ENCODE data around the gene PISD.

Gene PISD

DNA sequence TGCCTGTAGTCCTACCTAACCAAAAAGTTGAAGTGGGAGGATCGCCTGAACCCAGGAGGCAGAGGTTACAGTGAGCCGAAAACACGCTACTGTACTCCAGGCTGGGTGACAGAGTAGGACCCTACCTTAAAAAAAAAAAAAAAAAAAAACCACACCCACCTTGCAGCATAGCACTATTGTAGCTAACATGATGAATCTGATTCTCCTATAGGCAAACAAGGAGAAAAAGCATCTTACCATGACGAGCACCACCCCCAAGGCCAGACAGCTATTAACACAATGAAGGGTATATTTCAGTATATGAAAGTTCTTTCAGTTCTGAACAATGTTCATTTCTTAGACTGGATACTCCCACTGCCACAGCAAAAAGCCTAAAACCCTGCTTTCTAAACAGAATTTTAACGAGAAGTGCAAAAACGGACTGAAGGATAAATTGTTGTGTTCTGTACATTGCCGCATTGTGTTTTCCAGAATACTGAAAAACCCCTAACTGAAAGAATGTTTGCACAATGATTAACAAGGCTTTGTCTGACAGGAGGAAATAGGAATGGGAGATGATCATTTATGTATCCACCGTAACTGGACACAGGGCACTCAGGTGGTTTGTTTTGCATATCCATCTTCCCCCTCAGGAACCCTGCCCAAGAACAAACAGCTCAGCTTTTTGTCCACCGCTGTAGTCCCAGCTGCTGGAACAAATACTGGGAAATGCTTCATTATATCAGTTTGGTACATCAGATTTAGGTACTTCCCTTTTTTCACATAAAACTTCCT lies 8.9 kb downstream of the PISD start:
- no peak for DNase-seq (ENCODE audit: low spot score)

- no peak for DNase-seq (ENCODE audit: low spot score)
Measured at GRCh38 chr22:31652088-31652487, 9.9 kb downstream of the PISD start.

- DNase-seq (ENCODE audit: low spot score) = no peak
Measured at GRCh38 chr22:31651664-31652063, 10.4 kb downstream of the PISD start.

- DNase-seq (ENCODE audit: low spot score) = no peak
Measured at GRCh38 chr22:31650391-31650790, 11.6 kb downstream of the PISD start.

DNA sequence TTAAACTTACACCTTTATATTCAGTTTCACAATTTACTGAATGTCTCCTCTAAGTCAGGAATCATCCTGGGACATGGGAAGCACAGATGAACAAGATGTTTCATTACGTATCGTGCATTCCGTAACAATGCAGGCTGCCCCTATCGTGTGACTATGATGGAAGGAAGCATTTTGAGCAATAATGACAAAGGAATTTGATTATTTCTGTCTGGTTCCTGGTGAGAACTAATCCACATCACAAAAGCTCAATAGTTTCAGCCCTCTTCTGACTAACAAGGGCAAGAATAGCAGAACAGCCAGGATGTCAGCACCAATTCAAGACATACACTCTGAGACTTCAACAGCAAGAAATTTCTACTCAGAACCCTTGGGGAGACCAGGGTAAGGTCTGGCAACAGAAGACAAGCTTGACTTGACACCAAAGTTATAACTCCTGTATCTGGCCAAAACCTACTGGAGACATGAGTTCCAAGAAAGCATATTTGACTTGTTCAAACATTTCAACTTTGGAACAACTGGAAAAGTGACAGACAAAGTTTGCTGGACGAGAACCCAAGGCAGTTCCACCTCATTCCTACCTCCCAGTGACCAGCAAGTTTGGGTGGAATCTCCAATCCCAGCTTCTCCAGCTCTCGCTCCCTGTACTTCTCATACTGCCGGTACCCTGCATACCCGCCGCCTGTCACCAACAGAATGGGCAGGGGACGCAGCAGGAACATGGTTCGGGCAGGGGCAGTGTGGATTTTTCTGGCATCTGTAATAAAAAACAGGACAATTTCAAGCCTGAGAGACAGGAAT lies 14.3 kb downstream of the PISD start:
- DNase-seq (ENCODE audit: low spot score) = no peak

- DNase-seq (ENCODE audit: low spot score) = no peak
Measured at GRCh38 chr22:31647066-31647465, 14.9 kb downstream of the PISD start.

DNA sequence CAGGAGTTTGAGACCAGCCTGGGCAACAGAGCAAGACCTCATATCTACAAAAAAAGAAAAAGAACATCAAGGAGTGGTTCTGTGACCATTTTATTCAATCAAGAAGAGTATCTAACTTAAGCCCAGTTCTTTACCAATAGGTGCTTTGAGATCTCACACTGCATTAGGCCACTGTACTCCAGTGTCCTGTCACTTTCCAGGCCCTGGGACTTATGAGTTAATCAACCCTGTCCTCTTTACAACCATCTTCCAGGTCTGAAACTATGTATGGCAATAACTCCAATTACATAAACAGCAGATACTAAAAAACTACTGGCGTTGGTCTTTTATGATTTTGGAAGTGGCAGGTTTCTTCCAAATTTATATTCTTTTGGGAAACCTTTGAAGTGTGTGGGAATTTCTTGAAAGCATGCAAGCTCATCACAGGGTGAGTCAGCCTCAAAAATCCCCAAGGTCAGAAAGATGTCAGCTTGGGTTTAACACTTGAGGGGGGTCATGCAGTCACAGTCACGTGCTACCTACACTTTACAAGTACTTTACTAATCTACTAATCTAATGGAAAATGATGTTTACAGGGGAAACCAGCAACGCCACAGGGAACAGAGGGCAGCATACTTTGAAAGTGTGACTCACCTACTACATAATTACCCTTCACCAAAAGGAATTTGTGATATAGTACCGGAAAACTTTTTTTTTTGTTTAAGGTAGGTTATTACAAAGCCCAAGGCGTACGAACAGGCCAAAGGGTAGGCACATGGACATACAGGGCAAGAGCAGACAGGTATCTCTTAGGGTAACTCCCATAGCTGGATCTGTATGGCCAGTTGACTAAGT lies 15.6 kb downstream of the PISD start:
- DNase-seq (ENCODE audit: low spot score) = peak; percentile 88

- no peak for DNase-seq (ENCODE audit: low spot score)
Measured at GRCh38 chr22:31639436-31640039, 22.5 kb downstream of the PISD start.

GRCh38 chr22:31637891-31638618 lies 24.0 kb downstream of the PISD start:
- no peak for DNase-seq (ENCODE audit: low spot score)

- no peak for DNase-seq (ENCODE audit: low spot score)
Measured at GRCh38 chr22:31637447-31637890, 24.5 kb downstream of the PISD start.

GRCh38 chr22:31635638-31636306 lies 26.2 kb downstream of the PISD start:
- no peak for DNase-seq (ENCODE audit: low spot score)

DNA sequence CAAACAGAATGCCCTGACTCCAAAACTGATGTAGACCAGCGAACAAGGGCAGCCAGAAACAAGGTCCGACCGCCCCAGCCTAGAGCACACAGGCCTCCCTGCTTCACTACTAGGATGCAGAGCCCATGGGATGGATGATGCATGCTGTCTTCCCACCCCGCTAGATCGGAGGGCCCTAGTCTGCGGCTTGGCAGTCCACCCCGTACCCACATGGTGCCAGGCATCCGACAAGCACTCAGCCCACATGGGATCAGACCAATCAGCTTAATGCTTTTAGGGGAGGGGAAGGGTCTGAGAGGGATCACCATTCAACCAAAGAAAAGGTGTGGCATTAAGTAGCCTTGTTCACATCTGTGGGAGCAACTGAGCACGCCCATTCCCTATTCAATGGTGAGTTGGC lies 30.6 kb downstream of the PISD start:
- peak; percentile 15 for DNase-seq (ENCODE audit: low spot score)

GRCh38 chr22:31630331-31631329 lies 31.4 kb downstream of the PISD start:
- peak; percentile 84 for DNase-seq (ENCODE audit: low spot score)

- no peak for DNase-seq (ENCODE audit: low spot score)
Measured at GRCh38 chr22:31629741-31630184, 32.3 kb downstream of the PISD start.

DNA sequence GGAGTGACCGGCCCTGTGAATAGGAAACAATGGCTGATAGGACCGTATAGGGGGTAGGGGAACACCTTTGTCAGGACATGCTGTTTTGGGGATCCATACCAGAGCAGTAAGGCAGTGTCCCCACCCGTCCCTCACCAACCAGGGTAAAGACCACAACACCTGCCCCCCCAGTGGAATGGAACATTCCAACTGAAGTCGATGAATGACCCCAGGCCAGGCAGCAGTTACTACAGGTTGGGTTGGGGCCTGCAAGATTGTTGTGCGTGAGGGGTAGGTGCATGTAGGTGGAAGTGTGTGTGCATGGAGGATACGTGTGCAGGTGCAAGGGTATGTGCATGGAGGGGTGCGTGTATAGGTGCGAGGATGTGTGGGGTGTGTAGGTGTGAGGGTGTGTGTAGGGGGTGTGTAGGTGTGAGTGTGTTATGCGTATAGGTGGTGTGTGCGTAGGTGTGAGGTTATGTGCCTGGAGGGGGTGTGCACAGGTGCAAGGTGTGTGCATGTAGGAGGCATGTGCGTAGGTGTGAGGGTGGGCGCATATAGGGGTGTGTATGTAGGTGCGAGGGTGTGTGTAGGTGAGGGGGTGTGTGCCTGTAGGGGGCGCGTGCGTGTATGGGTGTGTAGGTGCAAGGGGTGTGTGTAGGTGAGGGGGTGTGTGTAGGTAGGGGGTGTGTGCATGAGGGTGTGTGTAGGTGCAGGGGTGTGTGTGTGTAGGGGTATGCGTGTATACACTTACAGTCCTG lies 32.9 kb downstream of the PISD start:
- DNase-seq (ENCODE audit: low spot score) = no peak

DNA sequence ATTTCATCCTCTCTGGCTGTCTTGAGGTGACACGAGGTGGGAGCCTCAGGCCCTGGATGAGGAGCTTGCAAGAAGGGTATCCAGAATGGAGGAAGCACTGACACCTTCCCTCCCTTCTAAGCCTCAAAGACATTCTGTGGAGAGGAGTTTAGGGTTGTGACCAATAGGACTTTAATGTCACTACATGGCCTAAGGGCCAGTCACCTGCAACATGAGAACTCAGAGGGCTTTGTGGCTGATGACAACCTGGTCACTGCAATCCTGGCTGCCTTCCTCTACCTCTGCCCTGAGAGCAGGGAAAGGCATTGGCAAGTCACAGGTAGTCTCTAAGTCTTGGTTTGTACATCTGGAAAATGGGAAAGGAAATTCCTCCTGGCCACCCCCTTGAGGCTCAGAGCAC lies 33.7 kb downstream of the PISD start:
- no peak for DNase-seq (ENCODE audit: low spot score)

DNA sequence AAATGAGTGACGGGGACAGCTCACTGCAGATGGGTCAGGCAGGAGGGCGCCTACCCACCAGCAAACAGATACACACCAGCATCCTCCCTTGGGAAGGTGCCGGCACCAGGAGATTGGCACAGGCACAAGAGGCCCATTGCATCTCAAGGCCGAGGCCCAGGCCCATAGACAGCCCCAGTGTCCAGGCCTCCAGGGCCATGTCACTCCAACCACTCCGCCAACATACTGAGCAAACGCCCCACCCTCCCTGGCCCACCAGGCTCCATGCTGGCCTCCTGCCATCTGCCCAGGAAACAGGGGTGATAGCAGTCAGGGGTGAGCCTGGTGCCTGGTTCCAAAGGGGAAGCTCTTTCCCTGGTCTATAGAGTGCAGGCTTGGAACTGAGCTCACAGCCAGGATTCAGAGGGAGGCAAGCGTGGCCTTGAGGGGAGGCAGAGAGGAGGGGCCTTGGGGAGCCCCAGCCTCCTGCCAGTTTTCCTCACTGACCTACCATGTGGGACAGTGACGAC lies 34.7 kb downstream of the PISD start:
- DNase-seq (ENCODE audit: low spot score) = no peak

GRCh38 chr22:31626427-31627150 lies 35.4 kb downstream of the PISD start:
- no peak for DNase-seq (ENCODE audit: low spot score)

All from AG08396 (cell line).